ENCODE measurements around the gene SLC25A45.

DNA sequence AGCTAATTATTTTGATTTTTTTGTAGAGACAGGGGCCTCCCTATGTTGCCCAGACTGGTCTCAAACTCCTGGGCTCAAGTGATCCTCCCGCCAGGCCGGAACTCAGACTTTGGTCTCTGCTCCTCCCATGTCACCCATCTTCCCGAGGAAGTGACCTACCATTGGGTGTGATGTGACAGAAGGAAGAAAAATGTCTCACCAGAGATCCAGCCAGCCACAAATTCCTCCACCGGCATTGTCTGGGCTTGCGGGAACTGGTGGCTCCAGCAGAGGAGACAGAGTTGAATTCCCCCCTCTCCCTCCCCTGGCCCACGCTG, 772 bp downstream of the SLC25A45 start:
- TF ChIP-seq CTCF (IDR thresholded peaks at IDR 0.05) = no peak
- no peak for TF ChIP-seq EZH2 (IDR thresholded peaks at IDR 0.05; ENCODE audit: borderline replicate concordance, insufficient read depth, low read depth, low read length, poor library complexity, severe bottlenecking)

Measured in B cell (primary cell).